ENCODE data around the gene MIAT. TPM values are rescaled to one million over a fixed set of nuclear protein-coding genes. Genes with fewer than 3 reads are reported as not detected.
A peak's percentile ranks its signal among the peaks of the same experiment; 100 is the strongest.

Gene MIAT
- total and polyA plus RNA-seq, 9 of the 15 experiments (the other 6 are each of a cell fraction or from before 2014, with no cell fraction given): 0.03 to 0.93 (median 0.34) TPM

DNA sequence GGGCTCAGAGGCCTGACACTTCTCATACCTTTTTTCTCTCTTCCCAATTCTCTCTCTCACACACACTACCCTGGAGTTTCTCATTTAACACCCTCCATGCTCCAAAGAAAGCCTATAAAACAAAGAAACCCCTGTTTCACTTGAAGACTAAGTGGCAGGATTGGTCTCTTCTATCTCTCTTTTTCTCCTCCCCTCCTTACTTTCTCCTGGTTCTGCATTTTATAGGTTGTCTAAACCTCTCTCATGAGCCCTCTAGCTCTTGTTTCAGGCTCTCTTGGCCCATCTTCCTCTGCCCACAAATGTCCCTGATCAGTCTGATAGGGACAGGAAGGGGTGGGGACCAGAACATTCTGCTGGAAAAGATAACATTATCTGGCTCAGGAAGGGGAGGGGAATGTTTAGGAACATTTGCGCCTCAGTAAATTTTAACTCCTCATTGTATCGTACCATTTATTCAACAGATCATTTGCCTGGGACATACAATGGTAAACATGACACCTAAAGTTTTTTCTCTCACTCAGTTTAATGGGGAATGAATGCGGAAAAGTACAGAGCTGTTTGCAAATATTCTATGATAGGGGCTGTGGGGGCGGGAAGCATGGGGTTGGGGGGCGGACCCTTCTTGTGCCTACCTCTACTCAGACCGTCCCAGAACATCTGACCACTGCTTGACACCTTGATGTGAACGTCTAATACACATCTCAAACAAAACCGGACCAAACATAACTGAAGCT is 24.8 kb upstream of the MIAT start (continued):
- TF ChIP-seq, protein P1, sequence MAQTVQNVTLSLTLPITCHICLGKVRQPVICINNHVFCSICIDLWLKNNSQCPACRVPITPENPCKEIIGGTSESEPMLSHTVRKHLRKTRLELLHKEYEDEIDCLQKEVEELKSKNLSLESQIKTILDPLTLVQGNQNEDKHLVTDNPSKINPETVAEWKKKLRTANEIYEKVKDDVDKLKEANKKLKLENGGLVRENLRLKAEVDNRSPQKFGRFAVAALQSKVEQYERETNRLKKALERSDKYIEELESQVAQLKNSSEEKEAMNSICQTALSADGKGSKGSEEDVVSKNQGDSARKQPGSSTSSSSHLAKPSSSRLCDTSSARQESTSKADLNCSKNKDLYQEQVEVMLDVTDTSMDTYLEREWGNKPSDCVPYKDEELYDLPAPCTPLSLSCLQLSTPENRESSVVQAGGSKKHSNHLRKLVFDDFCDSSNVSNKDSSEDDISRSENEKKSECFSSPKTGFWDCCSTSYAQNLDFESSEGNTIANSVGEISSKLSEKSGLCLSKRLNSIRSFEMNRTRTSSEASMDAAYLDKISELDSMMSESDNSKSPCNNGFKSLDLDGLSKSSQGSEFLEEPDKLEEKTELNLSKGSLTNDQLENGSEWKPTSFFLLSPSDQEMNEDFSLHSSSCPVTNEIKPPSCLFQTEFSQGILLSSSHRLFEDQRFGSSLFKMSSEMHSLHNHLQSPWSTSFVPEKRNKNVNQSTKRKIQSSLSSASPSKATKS (CRISPR knock-in tag; IDR thresholded peaks at IDR 0.05): no peak
- TF ChIP-seq NFIX (CRISPR knock-in tag; IDR thresholded peaks at IDR 0.05; ENCODE audit: low read depth) (no peak), RBM25 (IDR thresholded peaks at IDR 0.05; ENCODE audit: low read depth, low read length, severe bottlenecking) (no peak), EZH2 (IDR thresholded peaks at IDR 0.05; ENCODE audit: borderline replicate concordance, low read depth, low read length) (no peak), BMI1 (IDR thresholded peaks at IDR 0.05; ENCODE audit: low read length) (no peak), NBN (IDR thresholded peaks at IDR 0.05; ENCODE audit: low read depth) (peak; percentile 85), NFIC (IDR thresholded peaks at IDR 0.05) (peak; percentile 77), ZNF778 (CRISPR knock-in tag; IDR thresholded peaks at IDR 0.05) (no peak), ZEB2 (IDR thresholded peaks at IDR 0.05) (peak; percentile 77), NCOA2 (IDR thresholded peaks at IDR 0.05; ENCODE audit: partially characterized antibody in 2 of 2) (peak in 1 of 2 experiments; percentile 37), POLR2B (IDR thresholded peaks at IDR 0.05; ENCODE audit: low read depth, partially characterized antibody) (peak; percentile 35), ZBTB8A (IDR thresholded peaks at IDR 0.05; ENCODE audit: partially characterized antibody) (no peak)
- TF ChIP-seq, protein P2, sequence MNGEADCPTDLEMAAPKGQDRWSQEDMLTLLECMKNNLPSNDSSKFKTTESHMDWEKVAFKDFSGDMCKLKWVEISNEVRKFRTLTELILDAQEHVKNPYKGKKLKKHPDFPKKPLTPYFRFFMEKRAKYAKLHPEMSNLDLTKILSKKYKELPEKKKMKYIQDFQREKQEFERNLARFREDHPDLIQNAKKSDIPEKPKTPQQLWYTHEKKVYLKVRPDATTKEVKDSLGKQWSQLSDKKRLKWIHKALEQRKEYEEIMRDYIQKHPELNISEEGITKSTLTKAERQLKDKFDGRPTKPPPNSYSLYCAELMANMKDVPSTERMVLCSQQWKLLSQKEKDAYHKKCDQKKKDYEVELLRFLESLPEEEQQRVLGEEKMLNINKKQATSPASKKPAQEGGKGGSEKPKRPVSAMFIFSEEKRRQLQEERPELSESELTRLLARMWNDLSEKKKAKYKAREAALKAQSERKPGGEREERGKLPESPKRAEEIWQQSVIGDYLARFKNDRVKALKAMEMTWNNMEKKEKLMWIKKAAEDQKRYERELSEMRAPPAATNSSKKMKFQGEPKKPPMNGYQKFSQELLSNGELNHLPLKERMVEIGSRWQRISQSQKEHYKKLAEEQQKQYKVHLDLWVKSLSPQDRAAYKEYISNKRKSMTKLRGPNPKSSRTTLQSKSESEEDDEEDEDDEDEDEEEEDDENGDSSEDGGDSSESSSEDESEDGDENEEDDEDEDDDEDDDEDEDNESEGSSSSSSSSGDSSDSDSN (IDR thresholded peaks at IDR 0.05; ENCODE audit: borderline replicate concordance in 1 of 2, low read depth in 2 of 2, low read length in 2 of 2): no peak
- TF ChIP-seq, protein P3, sequence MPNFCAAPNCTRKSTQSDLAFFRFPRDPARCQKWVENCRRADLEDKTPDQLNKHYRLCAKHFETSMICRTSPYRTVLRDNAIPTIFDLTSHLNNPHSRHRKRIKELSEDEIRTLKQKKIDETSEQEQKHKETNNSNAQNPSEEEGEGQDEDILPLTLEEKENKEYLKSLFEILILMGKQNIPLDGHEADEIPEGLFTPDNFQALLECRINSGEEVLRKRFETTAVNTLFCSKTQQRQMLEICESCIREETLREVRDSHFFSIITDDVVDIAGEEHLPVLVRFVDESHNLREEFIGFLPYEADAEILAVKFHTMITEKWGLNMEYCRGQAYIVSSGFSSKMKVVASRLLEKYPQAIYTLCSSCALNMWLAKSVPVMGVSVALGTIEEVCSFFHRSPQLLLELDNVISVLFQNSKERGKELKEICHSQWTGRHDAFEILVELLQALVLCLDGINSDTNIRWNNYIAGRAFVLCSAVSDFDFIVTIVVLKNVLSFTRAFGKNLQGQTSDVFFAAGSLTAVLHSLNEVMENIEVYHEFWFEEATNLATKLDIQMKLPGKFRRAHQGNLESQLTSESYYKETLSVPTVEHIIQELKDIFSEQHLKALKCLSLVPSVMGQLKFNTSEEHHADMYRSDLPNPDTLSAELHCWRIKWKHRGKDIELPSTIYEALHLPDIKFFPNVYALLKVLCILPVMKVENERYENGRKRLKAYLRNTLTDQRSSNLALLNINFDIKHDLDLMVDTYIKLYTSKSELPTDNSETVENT (CRISPR knock-in tag; IDR thresholded peaks at IDR 0.05): no peak
- TF ChIP-seq, protein P4, sequence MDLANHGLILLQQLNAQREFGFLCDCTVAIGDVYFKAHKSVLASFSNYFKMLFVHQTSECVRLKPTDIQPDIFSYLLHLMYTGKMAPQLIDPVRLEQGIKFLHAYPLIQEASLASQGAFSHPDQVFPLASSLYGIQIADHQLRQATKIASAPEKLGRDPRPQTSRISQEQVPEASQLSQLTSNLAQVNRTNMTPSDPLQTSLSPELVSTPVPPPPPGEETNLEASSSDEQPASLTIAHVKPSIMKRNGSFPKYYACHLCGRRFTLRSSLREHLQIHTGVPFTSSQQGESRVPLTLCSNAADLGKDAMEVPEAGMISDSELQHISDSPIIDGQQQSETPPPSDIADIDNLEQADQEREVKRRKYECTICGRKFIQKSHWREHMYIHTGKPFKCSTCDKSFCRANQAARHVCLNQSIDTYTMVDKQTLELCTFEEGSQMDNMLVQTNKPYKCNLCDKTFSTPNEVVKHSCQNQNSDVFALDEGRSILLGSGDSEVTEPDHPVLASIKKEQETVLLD (IDR thresholded peaks at IDR 0.05): no peak; the same call in 1 of the 2 replicates
